ENCODE measurements around the gene NBEA. TPM values are rescaled to one million over a fixed set of nuclear protein-coding genes. Genes with fewer than 3 reads are reported as not detected.
"Not testable (repeated sequence)": the region's sequence is repeated elsewhere in the genome, so short reads cannot be mapped to it uniquely, and the experiment has no call there.

The NBEA gene
- total RNA-seq, 6 experiments from 2014 or later, result 5.6 to 9.6 (median 6.9) TPM

- H3K4me1 Mint-ChIP-seq (ENCODE audit: low read depth), result no peaks in the 10 kb centered on the region; the same call in 1 of the 2 replicates
- no peak overlapping the region for H3K27ac Mint-ChIP-seq
- no peak for DNase-seq
- no peaks in the 10 kb centered on the region for H3K36me3 Mint-ChIP-seq (ENCODE audit: low read depth)
- no peak overlapping the region for H3K4me3 Mint-ChIP-seq
- H3K27me3 Mint-ChIP-seq (ENCODE audit: insufficient read depth), result no peaks in the 10 kb centered on the region
- TF ChIP-seq, protein P1, sequence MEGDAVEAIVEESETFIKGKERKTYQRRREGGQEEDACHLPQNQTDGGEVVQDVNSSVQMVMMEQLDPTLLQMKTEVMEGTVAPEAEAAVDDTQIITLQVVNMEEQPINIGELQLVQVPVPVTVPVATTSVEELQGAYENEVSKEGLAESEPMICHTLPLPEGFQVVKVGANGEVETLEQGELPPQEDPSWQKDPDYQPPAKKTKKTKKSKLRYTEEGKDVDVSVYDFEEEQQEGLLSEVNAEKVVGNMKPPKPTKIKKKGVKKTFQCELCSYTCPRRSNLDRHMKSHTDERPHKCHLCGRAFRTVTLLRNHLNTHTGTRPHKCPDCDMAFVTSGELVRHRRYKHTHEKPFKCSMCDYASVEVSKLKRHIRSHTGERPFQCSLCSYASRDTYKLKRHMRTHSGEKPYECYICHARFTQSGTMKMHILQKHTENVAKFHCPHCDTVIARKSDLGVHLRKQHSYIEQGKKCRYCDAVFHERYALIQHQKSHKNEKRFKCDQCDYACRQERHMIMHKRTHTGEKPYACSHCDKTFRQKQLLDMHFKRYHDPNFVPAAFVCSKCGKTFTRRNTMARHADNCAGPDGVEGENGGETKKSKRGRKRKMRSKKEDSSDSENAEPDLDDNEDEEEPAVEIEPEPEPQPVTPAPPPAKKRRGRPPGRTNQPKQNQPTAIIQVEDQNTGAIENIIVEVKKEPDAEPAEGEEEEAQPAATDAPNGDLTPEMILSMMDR (IDR thresholded peaks at IDR 0.05), result no peak
- no peaks in the 10 kb centered on the region for H3K9me3 Mint-ChIP-seq
These were observed 17.4 kb downstream of the NBEA start for GRCh38 chr13:34959489-34959888.

DNA sequence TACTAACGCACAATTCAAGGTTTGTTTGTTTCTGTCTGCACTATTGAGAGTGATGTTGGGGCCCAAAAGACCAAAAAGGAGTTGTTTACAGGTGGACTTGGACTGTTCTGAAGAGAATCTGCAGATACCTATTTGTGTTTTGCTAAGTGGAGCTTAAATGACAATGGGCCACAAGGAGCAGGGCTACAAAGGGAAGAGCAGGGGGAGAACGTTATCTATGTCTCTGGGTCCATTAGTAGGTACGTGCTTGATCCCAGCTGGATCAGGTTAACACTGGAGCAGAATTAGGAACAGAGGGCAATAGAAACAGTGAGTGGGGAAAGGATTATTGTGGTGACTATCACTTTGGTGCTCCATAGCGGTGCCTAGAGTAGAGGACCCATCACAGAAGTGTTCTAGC is 22.5 kb downstream of the NBEA start:
- 0 out of 2 replicates have a peak, but pooled peaks cover 3% of the 10 kb centered on the region for H3K27me3 Mint-ChIP-seq (ENCODE audit: insufficient read depth)

GRCh38 chr13:34967851-34968562 is 25.9 kb downstream of the NBEA start:
- peaks cover 27% of the 10 kb centered on the region for H3K9me3 Mint-ChIP-seq
- H3K27ac Mint-ChIP-seq, result no peak overlapping the region
- 0 out of 2 replicates have a peak, but pooled peaks cover 3% of the 10 kb centered on the region for H3K27me3 Mint-ChIP-seq (ENCODE audit: insufficient read depth)
- TF ChIP-seq, protein P1 (IDR thresholded peaks at IDR 0.05), result no peak
- H3K4me1 Mint-ChIP-seq (ENCODE audit: low read depth), result no peaks in the 10 kb centered on the region
- H3K36me3 Mint-ChIP-seq (ENCODE audit: low read depth), result 0 out of 2 replicates have a peak, but pooled peaks cover 4% of the 10 kb centered on the region
- no peak for DNase-seq
- no peak overlapping the region for H3K4me3 Mint-ChIP-seq

More for the DNA sequence above, 22.5 kb downstream of the NBEA start:
- no peak for DNase-seq
- H3K36me3 Mint-ChIP-seq (ENCODE audit: low read depth), result no peaks in the 10 kb centered on the region
- H3K27ac Mint-ChIP-seq, result no peak overlapping the region
- H3K4me3 Mint-ChIP-seq, result no peak overlapping the region
- peaks cover 3% of the 10 kb centered on the region for H3K9me3 Mint-ChIP-seq
- H3K4me1 Mint-ChIP-seq (ENCODE audit: low read depth), result no peaks in the 10 kb centered on the region; the same call in 1 of the 2 replicates
- TF ChIP-seq, protein P1 (IDR thresholded peaks at IDR 0.05), result no peak

GRCh38 chr13:34969539-34969938 is 27.5 kb downstream of the NBEA start:
- DNase-seq; H3K27me3 Mint-ChIP-seq (ENCODE audit: insufficient read depth); H3K36me3 Mint-ChIP-seq (ENCODE audit: low read depth); H3K4me1 Mint-ChIP-seq (ENCODE audit: low read depth); H3K4me3 Mint-ChIP-seq; H3K27ac Mint-ChIP-seq: not testable (repeated sequence)
- H3K9me3 Mint-ChIP-seq, result peaks cover 34% of the 10 kb centered on the region

DNA sequence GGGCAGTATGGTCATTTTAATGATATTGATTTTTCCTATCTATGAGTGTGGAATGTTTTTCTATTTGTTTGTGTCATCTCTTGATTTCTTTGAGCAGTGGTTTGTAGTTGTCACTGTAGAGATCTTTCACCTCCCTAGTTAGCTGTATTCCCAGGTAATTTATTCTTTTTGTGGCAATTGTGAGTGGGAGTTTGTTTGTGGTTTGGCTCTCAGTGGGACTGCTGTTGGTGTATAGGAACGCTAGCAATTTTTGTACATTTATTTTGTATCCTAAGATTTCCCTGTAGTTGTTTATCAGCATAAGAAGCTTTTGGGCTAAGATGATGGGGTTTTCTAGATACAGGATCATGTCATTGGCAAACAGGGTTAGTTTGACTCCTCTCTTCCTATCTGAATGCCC is 28.9 kb downstream of the NBEA start:
- H3K36me3 Mint-ChIP-seq (ENCODE audit: low read depth), result peaks cover 9% of the 10 kb centered on the region; the same call in 1 of the 2 replicates
- H3K4me3 Mint-ChIP-seq, result no peak overlapping the region
- TF ChIP-seq, protein P1 (IDR thresholded peaks at IDR 0.05), result no peak
- DNase-seq, result no peak
- H3K27me3 Mint-ChIP-seq (ENCODE audit: insufficient read depth), result 0 out of 2 replicates have a peak, but pooled peaks cover 3% of the 10 kb centered on the region
- H3K9me3 Mint-ChIP-seq, result peaks cover 34% of the 10 kb centered on the region
- no peak overlapping the region for H3K27ac Mint-ChIP-seq
- no peaks in the 10 kb centered on the region for H3K4me1 Mint-ChIP-seq (ENCODE audit: low read depth)

GRCh38 chr13:34971473-34971872 is 29.4 kb downstream of the NBEA start:
- no peak for DNase-seq
- H3K4me3 Mint-ChIP-seq, result no peak overlapping the region
- H3K36me3 Mint-ChIP-seq (ENCODE audit: low read depth), result peaks cover 9% of the 10 kb centered on the region; the same call in 1 of the 2 replicates
- no peaks in the 10 kb centered on the region for H3K4me1 Mint-ChIP-seq (ENCODE audit: low read depth)
- no peak overlapping the region for H3K27ac Mint-ChIP-seq
- H3K27me3 Mint-ChIP-seq (ENCODE audit: insufficient read depth), result 0 out of 2 replicates have a peak, but pooled peaks cover 2% of the 10 kb centered on the region
- TF ChIP-seq, protein P1 (IDR thresholded peaks at IDR 0.05), result no peak
- H3K9me3 Mint-ChIP-seq, result peaks cover 34% of the 10 kb centered on the region

GRCh38 chr13:34985199-34985598 is 43.1 kb downstream of the NBEA start:
- H3K4me3 Mint-ChIP-seq; H3K27me3 Mint-ChIP-seq (ENCODE audit: insufficient read depth); H3K4me1 Mint-ChIP-seq (ENCODE audit: low read depth); H3K27ac Mint-ChIP-seq; H3K36me3 Mint-ChIP-seq (ENCODE audit: low read depth); DNase-seq: not testable (repeated sequence)
- H3K9me3 Mint-ChIP-seq, result peaks cover 18% of the 10 kb centered on the region

Measured in HFFc6 (cell line).